Activated T-helper 2 cell treated with anti-CD3 and anti-CD28 coated beads, Interferon-gamma antibody, Interleukin-2, Interleukin-4, amounts not matched to agents 10 μg/mL and 5 μg/mL and 100 μg/mL, durations not matched to agents 14 hours and 24 hours and 36 hours (primary cell): Measurements from ENCODE around the gene JMJD7. TPM values are rescaled to one million over a fixed set of nuclear protein-coding genes. Genes with fewer than 3 reads are reported as not detected.

Experiments used
- DNase-seq: peaks from one replicate; pipeline ENCODE4 v3.0.0; 2021; ENCODE audit warnings: low spot score
- H3K27ac Mint-ChIP-seq: one replicate; pipeline ENCODE4 v1.8.0; 2021; ENCODE audit warnings: mixed read lengths
- H3K27me3 Mint-ChIP-seq: one replicate; pipeline ENCODE4 v1.8.0; 2021; ENCODE audit warnings: low read depth, mixed read lengths
- H3K36me3 Mint-ChIP-seq: one replicate; pipeline ENCODE4 v1.8.0; 2021; ENCODE audit warnings: low read depth, mixed read lengths
- H3K4me1 Mint-ChIP-seq: one replicate; pipeline ENCODE4 v1.8.0; 2021; ENCODE audit warnings: low read depth, mixed read lengths
- H3K4me3 Mint-ChIP-seq: one replicate; pipeline ENCODE4 v1.8.0; 2021; ENCODE audit warnings: low read depth, mild to moderate bottlenecking, moderate library complexity, mixed read lengths
- H3K9me3 Mint-ChIP-seq: one replicate; pipeline ENCODE4 v1.8.0; 2021; ENCODE audit warnings: mixed read lengths
- intact Hi-C: fragments of 100-400 bp; cut with micrococcal nuclease; formaldehyde crosslinking; loops from one replicate; pipeline ENCODE4 v1.15.1; 2023
- total RNA-seq: library from RNA; stranded (reverse); gene quantifications from 2 replicates; pipeline ENCODE4 v1.2.3, GENCODE V29; 2022

The JMJD7 gene
- total RNA-seq = 15.7 and 20.0 TPM in 2 replicates

GRCh38 chr15:41827880-41828806 lies at the start of gene JMJD7:
Gene JMJD7 (plus strand): TSS chr15:41828092. CDS start chr15:41828125, 33 bp downstream.
- intact Hi-C loops = loop anchor here (5.0 kb wide), 1 partner anchor 144 kb away; the partner anchor contains the start of gene EHD4
- H3K4me1 Mint-ChIP-seq = peaks cover 33% of the 10 kb centered on the region
- H3K9me3 Mint-ChIP-seq = no peaks in the 10 kb centered on the region
- H3K36me3 Mint-ChIP-seq = peaks cover 29% of the 10 kb centered on the region
- H3K27me3 Mint-ChIP-seq = no peaks in the 10 kb centered on the region
- H3K4me3 Mint-ChIP-seq = peak within 1 kb of the TSS; percentile 95
- DNase-seq = peak; percentile 90
- H3K27ac Mint-ChIP-seq = peak within 1 kb of the TSS; percentile 77

GRCh38 chr15:41778521-41778920 lies 49.4 kb upstream of the JMJD7 start:
- Mint-ChIP-seq H3K9me3 (no peaks in the 10 kb centered on the region), H3K4me1 (peaks cover 54% of the 10 kb centered on the region), H3K4me3 (no peak overlapping the region), H3K27me3 (no peaks in the 10 kb centered on the region), H3K27ac (no peak overlapping the region), H3K36me3 (peaks cover 8% of the 10 kb centered on the region)
- intact Hi-C loops = no loop called here
- no peak for DNase-seq

DNA sequence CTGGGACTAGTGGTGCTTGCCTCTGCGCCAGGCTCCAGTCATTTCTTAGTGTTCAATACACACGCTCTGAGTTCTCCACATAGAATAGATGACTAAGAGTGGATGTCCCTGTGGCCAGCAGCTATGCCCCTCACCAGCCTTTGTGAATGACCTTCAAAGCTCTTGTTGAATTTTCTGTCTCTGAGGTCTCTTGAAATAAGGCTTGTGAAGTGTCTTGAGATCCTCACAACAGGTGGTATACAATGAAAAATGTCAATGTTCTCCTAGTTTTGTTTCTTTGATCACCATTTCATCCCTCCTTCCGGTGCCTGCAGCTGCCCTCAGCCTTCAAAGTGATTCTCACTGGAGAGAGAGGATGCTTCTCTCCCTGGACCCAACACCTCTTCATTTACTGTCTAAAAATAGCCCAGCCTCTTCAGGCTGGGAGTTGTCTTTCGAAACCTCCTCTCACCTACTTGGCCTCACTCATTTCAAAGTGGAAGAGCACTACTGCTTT lies 48.2 kb upstream of the JMJD7 start:
- Mint-ChIP-seq H3K27ac (peak overlapping the region; percentile 74), H3K27me3 (no peaks in the 10 kb centered on the region), H3K4me1 (peaks cover 50% of the 10 kb centered on the region), H3K4me3 (no peak overlapping the region), H3K36me3 (peaks cover 8% of the 10 kb centered on the region), H3K9me3 (no peaks in the 10 kb centered on the region)
- no peak for DNase-seq
- intact Hi-C loops = no loop called here

- H3K36me3 Mint-ChIP-seq = peaks cover 8% of the 10 kb centered on the region
- DNase-seq = no peak
- intact Hi-C loops = no loop called here
- H3K27me3 Mint-ChIP-seq = no peaks in the 10 kb centered on the region
- H3K4me1 Mint-ChIP-seq = peaks cover 45% of the 10 kb centered on the region
- peak overlapping the region; percentile 74 for H3K27ac Mint-ChIP-seq
- no peaks in the 10 kb centered on the region for H3K9me3 Mint-ChIP-seq
- no peak overlapping the region for H3K4me3 Mint-ChIP-seq
Observed at GRCh38 chr15:41780266-41780665, 47.6 kb upstream of the JMJD7 start.

DNA sequence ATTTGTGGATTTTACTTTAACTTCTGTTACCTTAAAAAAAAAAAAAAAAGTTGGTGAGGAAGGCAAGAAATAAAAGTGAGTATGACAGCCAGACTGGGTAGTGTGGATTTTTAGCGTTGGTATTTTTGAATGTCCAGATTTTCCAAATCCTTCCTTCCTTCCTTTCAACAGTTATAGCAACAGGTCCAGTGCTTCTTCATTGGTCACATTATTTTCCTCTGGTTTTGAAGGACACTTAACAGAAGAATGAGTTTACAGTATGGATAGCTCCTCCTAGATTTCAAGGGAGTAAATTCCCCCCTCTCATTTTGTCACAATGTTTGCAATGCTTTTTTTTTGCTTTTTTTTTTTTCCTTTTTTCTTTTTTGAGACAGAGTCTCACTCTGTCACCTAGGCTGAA lies 47.2 kb upstream of the JMJD7 start:
- H3K4me3 Mint-ChIP-seq = no peak overlapping the region
- no peaks in the 10 kb centered on the region for H3K9me3 Mint-ChIP-seq
- intact Hi-C loops = no loop called here
- peaks cover 42% of the 10 kb centered on the region for H3K4me1 Mint-ChIP-seq
- DNase-seq = no peak
- H3K36me3 Mint-ChIP-seq = peaks cover 8% of the 10 kb centered on the region
- no peaks in the 10 kb centered on the region for H3K27me3 Mint-ChIP-seq
- no peak overlapping the region for H3K27ac Mint-ChIP-seq

DNA sequence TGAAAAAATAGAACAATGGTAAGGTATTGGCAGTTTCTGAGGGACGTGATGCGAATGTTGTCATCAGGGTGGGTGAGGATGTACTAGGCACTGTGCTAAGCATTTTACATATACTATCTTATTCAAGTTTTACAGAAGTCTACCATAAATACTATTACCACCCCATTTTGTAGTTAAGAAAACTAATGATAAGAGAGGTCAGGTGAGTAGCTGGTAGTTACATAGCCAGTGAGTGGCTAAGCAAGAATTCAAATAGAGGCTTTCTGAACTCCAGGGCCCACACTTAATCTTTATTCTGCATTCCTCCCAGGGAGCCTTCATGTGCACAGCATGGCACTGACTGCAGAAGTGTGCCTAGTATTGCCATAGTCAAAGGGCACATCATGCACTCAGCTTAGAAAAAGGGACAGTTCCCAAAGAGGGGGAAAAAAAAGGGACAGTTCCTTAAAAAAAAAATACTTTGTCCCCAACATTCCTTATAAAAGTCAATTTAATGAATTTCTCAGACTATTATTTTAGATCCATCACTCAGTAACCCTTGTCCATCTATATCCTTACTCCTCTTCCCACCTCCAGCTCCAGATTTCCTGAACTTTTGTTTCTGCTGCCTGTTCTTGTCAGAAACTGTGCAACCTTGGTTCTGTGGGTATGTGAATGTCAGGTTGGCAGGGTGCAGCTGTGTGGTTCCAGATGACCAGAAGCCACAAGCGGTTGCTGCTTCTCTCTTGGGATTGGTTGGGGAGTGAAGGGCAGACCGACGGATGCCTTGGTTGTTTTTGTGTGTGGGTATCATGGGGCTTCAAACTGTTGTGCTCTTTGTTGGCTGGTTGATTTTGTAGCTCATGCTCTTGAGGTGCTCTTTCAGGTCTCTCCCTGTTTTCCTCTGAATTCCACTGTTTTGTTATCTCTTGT lies 45.3 kb upstream of the JMJD7 start:
- H3K4me1 Mint-ChIP-seq = peaks cover 27% of the 10 kb centered on the region
- no peak overlapping the region for H3K4me3 Mint-ChIP-seq
- H3K9me3 Mint-ChIP-seq = no peaks in the 10 kb centered on the region
- H3K27ac Mint-ChIP-seq = peak overlapping the region; percentile 25
- H3K27me3 Mint-ChIP-seq = no peaks in the 10 kb centered on the region
- DNase-seq = no peak
- intact Hi-C loops = no loop called here
- peaks cover 8% of the 10 kb centered on the region for H3K36me3 Mint-ChIP-seq

DNA sequence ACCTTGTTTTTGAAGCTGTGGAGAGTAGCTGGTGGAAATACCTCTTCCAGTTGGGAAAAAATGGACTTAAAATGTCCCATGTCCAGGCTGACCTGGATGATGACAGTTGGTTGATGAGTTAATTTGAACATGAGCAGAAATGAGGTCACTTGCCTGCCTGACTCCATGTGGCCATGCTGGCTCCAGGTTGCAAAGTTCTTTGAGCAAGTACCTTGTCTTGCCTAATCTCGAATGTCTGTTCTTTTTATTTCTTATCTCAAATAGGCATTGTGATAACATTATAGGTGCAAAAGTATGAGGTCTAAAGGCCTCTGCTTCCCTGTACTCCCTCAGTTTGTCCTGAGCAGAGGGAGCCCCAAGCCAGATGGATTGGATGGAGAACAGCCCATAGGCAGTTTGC lies 44.6 kb upstream of the JMJD7 start:
- H3K36me3 Mint-ChIP-seq = peaks cover 8% of the 10 kb centered on the region
- H3K27ac Mint-ChIP-seq = peak overlapping the region; percentile 25
- intact Hi-C loops = no loop called here
- H3K4me3 Mint-ChIP-seq = no peak overlapping the region
- no peaks in the 10 kb centered on the region for H3K9me3 Mint-ChIP-seq
- H3K4me1 Mint-ChIP-seq = peaks cover 22% of the 10 kb centered on the region
- no peak for DNase-seq
- no peaks in the 10 kb centered on the region for H3K27me3 Mint-ChIP-seq

- H3K27me3 Mint-ChIP-seq = no peaks in the 10 kb centered on the region
- no peak for DNase-seq
- peaks cover 2% of the 10 kb centered on the region for H3K36me3 Mint-ChIP-seq
- H3K27ac Mint-ChIP-seq = no peak overlapping the region
- H3K4me3 Mint-ChIP-seq = no peak overlapping the region
- peaks cover 41% of the 10 kb centered on the region for H3K4me1 Mint-ChIP-seq
- no peaks in the 10 kb centered on the region for H3K9me3 Mint-ChIP-seq
- intact Hi-C loops = no loop called here
Observed at GRCh38 chr15:41788262-41788661, 39.6 kb upstream of the JMJD7 start.

DNA sequence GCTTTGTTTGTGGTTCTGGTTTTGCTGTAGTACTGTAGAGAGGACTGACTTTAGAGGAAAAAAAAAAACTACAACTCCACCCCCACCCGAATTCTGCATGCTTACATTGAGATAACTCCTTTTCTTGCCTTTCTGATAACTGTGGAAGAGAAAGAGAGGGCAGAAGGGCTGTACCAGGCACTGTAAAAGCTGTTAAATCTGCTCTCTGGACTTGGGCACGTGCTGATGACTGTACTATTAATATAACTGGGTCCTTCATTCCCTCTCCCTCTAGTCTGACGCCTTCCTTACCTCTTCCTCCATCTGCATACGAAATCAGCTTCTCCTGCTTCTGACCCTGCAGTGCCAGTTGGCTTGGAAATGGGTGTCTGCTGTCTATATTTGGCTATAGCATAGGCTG lies 38.7 kb upstream of the JMJD7 start:
- Mint-ChIP-seq H3K4me1 (peaks cover 41% of the 10 kb centered on the region), H3K9me3 (no peaks in the 10 kb centered on the region), H3K27ac (no peak overlapping the region), H3K4me3 (no peak overlapping the region), H3K36me3 (peaks cover 2% of the 10 kb centered on the region), H3K27me3 (no peaks in the 10 kb centered on the region)
- DNase-seq = no peak
- intact Hi-C loops = no loop called here

GRCh38 chr15:41789662-41790061 lies 38.2 kb upstream of the JMJD7 start:
- Mint-ChIP-seq H3K27me3 (no peaks in the 10 kb centered on the region), H3K4me3 (no peak overlapping the region), H3K36me3 (peaks cover 2% of the 10 kb centered on the region), H3K27ac (no peak overlapping the region), H3K9me3 (no peaks in the 10 kb centered on the region), H3K4me1 (peaks cover 41% of the 10 kb centered on the region)
- intact Hi-C loops = loop anchor here (2.0 kb wide), 1 partner anchor 15 kb away; the partner anchor contains the start of gene MAPKBP1
- no peak for DNase-seq

DNA sequence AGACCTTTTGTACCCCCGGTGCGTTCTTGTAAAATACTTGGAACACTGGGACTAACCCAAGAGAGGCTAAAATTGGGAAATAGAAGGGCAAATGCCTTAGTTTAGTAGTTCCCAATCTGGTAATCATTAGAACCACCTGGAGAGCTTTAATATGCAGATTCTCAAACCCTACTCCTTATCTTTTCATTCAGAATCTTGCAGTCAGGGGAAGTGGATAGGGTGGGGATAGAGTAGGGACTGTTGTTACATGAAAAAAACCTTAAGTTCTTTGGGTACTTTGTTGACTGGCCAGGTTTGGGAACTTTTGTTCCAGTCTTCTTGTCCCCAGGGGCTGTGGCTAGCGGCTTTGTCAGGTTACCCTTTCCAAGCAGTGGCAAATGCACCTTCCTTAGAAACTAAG lies 37.7 kb upstream of the JMJD7 start:
- Mint-ChIP-seq H3K36me3 (peaks cover 2% of the 10 kb centered on the region), H3K27ac (no peak overlapping the region), H3K4me1 (peaks cover 42% of the 10 kb centered on the region), H3K4me3 (no peak overlapping the region), H3K27me3 (no peaks in the 10 kb centered on the region), H3K9me3 (no peaks in the 10 kb centered on the region)
- no peak for DNase-seq
- intact Hi-C loops = loop anchor here (2.0 kb wide), 1 partner anchor 15 kb away; the partner anchor contains the start of gene MAPKBP1

GRCh38 chr15:41790756-41791546 lies 36.9 kb upstream of the JMJD7 start:
- peak overlapping the region; percentile 41 for H3K4me3 Mint-ChIP-seq
- no peaks in the 10 kb centered on the region for H3K27me3 Mint-ChIP-seq
- DNase-seq = no peak
- H3K4me1 Mint-ChIP-seq = peaks cover 46% of the 10 kb centered on the region
- peak overlapping the region; percentile 73 for H3K27ac Mint-ChIP-seq
- H3K36me3 Mint-ChIP-seq = peaks cover 2% of the 10 kb centered on the region
- intact Hi-C loops = loop anchor here (2.0 kb wide), 1 partner anchor 16 kb away; the partner anchor contains the start of gene MAPKBP1
- no peaks in the 10 kb centered on the region for H3K9me3 Mint-ChIP-seq
